ENCODE measurements around the gene VWA3B. TPM values are rescaled to one million over a fixed set of nuclear protein-coding genes. Genes with fewer than 3 reads are reported as not detected.
"Not testable (repeated sequence)": the region's sequence is repeated elsewhere in the genome, so short reads cannot be mapped to it uniquely, and the experiment has no call there.

The VWA3B gene
- total RNA-seq, 1 donor from 2014 or later = 0.40 TPM

DNA sequence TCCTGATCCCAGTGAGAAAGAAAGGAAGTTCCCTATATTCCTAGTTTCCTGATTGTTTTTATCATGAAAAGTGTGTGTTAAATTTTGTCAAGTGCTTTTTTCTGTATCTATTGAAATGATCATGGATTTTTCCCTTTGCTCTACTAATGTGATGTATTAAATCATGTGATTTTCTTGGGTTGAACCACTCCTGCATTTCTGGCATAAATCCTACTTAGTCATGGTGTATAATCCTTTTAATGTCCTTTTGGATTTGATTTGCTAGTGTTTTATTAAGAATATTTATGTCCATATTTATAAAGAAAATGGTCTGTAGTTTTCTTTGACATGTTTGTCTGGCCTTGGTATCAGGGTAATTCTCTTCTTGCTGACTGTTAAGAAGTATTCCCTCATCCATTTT is 171.9 kb downstream of the VWA3B start:
- no peak for ATAC-seq

DNA sequence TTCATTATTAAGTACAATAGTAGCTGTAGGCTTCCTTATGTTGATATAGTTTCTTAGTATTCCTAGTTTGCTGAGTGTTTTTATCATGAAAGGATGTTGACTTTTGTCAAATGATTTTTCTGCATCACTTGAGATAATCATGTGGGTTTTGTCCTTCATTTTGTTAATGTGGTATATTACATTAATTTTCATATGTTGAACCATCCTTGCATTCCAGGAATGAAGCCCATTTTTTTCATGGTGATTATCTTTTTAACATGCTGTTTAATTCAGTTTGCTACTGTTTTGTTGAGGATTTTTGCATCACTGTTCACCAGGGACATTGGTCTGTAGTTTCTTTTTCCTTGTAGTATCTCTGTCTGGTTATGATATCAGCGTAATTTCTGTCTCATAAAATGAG is 176.4 kb downstream of the VWA3B start:
- ATAC-seq = no peak

DNA sequence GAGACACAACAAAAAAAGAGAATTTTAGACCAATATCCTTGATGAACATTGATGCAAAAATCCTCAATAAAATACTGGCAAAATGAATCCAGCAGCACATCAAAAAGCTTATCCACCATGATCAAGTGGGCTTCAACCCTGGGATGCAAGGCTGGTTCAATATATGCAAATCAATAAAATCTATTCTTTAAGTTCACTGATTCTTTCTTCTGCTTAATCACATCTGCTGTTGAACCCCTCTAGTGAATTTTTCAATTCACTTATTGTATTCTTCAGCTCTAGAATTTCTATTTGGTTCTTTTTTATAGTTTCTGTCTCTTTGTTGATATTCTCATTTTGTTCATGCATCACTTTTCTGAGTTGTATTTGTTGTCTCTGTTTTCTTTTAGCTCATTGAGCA is 181.3 kb downstream of the VWA3B start:
- ATAC-seq = not testable (repeated sequence)

DNA sequence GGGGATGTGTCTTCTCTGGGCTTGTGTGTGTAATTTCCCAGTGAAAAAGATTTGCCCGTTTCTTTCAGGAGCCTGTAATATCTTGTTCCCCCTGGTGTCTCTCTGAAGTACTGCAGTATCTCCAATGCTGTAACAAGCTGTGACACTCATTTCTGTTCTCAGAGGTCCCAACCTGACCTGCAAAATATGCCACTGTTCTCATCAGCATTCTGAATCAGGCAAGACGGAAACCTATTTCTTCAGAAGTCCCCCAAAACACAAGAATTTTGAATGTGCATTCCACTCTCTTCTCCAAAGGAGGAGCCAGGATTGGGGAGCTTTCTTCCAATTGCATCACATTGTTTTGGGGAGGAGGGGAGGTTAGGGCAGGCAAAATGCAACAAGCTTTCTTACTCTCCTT is 182.3 kb downstream of the VWA3B start:
- ATAC-seq = peak; percentile 71

DNA sequence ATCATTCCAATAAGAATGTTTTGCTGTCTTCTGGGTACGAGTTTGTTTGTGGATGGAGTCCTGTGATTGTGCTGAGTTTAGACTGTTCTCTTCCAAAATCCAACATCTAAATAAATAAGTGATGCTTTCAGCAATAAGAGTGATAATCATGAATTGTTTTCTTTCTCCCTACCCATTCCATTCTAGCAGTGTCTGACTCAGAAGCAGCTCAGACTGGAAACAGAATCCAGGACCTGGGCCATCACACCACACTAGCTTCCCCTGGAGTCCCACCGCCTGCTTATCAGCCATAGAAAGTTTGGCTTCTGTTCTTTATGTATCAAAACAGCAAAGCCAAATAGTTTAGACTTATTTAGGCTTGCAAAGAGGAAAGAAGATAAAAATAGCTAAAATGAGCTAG is 182.9 kb downstream of the VWA3B start:
- ATAC-seq = no peak

DNA sequence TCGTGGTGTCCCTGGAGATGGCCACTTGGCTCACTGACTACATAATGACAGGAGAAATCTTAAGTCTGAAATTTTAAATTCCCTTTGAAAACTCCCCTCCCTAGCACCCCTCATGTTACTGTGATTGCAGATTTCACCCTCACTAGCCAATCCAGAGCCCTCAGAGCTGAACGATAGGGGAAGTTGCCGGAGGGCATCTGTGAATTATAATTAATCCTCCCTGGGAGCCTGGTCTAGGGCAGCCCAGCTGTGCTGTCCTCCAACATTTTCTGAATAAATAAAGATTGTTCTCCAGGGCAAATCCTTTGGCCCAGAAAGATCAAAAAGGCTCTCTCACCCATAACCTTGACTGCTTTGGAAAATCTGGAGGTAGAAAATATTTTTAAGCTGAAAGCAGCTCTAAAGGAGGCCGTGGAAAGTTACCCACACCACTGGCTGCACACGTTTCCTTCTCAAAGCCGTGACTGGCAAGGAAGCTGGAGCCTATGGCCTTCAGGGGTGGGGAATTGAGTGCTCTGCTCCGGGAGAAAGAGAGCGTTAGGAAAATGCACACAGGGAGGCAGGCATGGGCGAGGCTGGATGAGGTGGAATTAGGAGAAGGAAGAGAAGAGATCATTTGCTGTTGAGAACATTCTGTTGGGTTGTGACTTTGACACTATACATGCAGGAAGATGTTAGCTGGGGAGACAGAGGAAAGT is 190.3 kb downstream of the VWA3B start:
- no peak for ATAC-seq

DNA sequence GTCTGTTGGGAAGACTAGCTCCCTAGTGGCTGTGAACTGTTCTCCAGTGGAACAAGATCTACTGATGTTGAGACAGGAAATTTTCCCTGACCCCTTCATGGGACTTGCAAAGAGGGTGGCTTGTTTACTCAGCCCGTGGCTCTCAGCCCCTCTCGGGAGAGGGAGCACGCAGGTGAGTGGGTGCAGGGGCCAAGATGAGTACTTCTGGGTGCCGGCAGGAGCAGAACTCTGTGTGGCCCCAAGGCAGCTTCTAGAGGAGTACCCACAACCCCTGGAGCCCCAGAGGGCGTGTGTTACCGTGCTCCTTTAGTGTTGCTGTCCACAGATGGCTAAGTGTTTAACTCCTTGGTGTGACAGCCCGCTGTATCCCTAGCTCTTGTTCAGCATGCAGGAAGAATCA is 191.1 kb downstream of the VWA3B start:
- ATAC-seq = no peak

DNA sequence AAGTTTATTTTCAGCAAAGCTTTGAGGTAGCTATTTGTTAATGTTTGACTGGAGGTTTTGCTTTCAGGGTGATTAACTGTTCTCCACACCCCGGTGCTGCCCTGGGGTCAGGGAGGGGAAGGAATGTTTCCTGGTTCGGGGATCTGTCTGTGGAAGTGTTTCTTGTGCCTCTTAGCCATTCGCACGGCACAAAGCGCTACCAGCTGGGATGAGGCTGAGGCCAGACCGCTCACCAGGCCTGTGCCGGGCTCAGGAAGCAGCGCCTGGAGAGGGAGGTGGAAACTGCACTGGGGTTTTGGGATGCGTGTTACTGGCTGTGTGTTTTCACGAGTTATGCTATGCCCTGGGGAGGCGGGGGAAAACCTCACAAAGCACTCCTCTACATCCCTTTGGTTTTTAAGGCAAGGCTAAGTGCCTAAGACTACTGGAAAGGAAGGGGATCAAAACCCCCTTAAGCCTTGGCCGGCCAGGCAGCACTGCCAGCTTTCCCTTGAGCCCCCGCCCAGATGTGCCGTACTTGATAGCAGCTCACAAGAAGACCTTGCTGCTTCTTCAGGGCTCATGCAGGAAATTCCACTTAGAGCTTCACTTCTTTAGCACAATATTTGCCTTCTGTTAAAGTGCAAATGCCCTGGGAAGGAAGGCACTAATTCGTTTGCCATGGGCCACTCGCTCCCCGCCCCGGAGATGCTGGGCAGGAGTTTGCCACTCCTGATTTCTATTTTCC is 193.6 kb downstream of the VWA3B start:
- peak; percentile 89 for ATAC-seq

DNA sequence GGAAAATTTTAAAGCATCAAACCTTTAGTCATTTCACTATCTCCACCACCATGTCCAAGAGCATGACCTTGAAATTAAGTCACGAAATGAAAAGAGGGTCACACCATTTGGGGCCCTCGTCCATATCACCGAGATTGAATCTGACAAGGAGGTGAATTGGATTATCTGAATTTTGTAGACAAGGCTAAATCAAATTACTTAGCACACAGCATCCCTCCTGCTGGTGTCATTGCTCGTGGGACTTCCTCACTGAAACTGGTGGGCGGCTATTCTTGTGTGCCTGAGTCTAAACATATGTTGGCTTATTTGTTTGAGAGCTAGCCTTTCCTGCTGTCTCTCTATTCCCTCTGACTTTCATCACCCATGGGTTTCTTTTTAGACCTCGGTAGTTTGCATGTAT is 194.6 kb downstream of the VWA3B start:
- ATAC-seq = no peak

DNA sequence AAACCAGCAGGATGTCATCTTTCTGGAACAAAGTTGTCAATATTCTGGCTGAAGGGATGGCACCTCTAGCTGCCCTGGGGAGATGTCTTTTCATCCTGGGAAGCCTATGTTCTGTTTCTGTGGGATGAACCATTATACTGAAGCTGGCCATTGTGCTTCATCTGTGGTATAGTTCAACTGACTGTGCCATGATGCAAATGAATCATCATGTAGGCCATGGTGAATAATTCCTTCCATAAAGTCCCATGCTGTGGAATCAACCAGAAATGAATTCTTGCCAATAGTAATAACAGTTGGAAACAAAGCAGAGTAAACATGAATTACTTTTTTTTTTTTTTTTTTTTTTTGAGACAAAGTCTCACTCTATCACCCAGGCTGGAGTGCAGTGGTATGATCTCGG is 195.1 kb downstream of the VWA3B start:
- ATAC-seq = peak; percentile 38

DNA sequence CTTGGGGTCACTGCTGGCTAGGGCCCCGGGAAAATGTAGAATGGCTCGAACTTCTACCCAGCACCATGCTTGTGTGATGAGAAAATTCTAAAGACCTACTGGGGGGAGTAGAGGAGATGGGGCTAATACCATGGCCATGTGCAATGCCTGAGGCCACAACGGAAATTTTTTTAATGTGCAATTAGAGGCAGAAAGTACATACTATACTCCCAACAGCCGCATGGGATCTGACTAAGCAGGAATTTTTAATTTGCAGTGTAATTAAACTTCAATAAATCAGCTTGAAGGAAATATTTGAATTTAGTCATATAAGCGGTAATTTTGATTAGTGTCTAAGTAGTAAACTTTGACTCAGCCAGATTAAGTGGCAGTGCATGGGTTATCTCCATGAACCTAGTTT is 206.1 kb downstream of the VWA3B start:
- ATAC-seq = no peak

DNA sequence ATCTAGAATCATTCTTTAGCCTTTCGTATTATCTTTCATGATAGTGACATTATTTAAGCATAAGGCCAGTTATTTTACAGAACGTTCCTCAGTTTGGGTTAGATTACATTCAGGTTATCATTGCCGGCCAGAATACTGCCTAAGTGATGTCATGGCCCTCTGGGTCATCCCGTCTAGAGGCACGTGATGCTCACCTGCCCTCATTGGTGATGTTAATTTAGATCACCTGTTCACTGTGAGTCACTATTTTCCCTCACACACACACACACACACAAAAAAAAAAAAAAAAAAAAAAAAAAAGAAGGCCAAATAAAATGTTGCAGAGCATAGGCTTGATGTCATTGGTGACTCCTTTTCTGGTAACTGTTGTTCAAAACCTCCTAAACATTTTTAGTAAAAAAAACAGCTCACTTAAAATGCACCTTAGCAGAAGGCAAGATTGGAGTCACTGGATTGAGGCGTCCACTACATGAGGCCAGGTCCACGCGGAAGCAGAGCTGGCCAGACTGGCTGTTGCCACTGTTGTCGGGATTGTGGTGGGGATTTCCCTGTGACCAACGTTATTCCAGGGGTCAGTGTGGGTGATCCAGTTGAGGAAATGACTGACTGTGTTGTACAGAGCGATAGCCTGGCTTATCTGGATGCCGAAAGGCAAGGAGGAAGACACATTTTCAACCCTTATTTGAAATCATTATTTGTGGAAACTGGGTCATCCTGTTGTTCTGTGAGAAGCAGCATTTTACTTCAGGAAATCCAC is 207.1 kb downstream of the VWA3B start:
- no peak for ATAC-seq

DNA sequence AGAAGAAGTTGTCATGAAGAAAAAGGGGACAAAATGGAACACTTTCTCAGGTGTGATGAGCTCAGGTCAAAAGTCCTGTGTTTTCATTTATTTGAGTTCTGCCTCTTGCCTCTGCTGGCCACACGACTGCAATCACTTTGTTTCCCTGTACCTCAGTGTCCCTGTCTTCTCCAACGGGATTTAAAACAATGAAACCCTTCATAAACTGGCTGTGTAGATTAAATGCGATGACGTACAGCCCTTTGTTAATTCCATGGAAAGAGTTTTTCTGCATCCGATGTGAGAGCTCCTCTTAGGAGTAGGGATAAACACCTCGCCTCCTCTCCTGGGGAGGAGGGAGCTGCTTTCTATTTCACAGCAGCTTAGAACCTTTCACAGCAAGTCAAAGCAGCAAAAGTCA is 207.7 kb downstream of the VWA3B start:
- ATAC-seq = no peak

DNA sequence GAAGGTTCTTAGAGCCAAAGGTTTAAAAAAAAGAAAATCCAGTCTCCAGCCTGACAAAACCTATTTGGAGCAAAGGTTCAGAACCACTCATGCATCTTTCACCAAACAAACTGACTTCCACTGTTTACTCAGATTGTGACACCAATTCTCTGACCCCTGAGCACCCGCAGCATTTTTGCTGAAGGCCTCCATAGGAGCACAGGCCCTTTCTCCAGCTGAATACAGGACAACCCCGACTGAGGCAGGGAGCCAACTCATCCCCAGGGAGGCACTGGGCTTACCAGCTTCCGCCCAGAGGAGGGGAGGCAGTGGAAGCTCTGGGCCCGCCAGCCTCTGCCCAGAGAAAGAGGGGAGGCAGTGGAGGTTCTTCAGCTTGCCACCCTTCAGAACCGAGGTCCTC is 208.3 kb downstream of the VWA3B start:
- ATAC-seq = no peak

DNA sequence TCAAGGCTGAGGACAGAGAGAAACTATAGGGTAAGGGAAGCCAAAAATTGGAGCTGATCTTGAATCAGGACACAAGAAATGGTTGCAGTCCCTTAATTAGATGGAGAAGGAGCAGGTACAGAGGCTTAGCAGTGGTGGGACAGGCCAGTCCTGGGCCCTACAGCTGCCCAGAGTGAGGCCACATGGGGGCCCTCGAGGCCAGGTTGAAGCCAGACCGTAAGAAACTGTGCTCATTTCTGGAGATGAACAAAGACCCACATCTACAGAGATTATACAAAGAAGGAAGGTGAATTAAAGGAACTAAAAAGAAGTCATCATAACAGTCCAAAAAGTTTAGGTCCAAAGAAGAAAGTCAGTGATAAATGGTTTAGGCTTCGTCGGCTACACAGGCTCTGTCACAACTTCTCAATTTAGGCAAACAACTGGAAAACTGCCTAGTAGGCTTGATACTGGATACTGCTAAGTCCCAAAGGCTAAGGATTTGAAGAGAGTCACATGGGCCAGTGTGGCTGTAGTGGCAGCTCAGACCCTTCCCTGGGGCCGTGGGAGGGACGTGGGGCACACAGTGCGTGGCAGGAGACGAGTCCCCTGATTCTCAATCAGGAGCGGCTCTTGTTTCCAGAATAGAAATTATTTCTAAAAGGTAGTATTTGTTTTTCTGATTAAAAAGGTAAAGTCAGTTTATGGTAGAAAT is 208.9 kb downstream of the VWA3B start:
- ATAC-seq = no peak

DNA sequence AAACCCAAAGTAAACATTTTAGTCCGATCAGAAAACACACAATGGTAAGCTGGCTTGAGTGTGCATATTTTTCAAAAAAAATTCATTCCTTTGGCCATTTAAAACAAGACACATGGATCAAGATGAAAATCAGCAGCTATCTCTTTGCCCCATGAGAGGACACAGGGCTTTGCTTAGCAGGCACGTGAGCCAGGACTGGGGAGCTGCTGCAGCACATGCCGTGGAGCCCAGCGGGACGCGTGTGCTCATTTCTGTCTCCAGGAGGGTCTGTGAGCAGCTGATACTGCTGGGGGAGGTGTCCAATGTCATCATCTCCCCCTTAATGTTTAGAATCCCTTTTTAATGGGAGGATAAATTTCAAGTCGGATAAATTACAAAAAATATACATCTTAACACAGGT is 209.5 kb downstream of the VWA3B start:
- no peak for ATAC-seq

DNA sequence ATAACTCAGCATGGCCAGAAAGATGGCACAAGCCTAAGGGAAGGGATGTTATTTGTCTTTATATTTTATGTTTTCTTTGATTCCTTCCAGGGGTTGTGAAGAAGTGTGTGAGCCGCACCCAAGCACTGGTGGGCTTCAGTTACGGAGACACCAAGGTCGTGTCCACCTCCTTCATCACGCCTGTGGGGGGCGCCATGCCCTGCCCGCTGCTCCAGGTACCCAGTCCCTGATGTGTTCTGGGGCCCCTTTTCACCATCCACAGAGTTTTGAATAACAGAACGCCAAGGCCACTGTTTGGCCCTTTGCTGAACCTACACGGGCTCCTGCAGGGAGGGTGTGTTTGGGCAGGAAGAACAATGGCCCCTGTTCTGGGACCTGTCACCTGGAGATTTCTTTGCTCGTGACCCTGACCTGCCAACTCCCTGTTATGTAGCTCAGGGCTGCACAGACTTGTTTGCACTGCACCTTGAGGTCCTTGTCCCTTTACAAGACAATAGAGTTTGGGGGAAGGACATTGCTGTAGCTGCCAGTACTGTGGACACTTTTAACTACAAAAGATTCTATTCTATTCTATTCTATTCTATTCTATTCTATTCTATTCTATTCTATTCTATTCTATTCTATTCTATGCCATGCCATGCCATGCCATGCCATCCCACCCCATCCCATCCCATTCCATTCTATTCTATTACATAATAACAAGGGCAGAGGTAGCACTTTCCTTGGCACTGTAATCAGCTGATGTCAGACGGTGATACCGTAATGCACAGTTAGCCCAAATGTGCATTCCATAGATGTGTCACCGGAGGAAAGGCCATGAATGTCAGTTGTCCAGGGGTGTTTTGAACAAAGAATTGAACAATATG is 211.1 kb downstream of the VWA3B start:
- no peak for ATAC-seq

DNA sequence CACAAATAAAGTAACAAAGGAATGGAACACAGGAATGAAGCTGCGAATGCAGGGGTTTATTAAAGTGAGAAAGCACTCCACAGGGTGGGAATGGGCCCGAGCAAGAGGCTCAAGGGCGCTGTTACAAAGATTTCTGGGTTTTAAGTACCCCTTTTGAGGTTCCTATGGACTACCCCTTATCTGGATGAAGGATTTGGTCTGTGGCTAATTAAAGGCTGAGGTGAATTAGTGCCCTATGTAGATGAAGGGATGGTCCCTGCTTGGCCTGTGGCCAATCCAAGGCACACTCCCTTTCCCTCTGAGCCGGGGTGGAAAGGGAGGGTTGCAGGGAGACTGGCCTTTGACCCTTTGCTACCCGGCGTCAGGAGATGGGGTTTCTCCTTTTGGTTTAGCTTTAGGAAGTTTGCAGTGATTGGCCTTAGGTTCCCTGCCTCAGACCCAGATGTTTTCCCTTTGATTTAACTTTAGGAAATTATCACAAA is 211.8 kb downstream of the VWA3B start:
- no peak for ATAC-seq

DNA sequence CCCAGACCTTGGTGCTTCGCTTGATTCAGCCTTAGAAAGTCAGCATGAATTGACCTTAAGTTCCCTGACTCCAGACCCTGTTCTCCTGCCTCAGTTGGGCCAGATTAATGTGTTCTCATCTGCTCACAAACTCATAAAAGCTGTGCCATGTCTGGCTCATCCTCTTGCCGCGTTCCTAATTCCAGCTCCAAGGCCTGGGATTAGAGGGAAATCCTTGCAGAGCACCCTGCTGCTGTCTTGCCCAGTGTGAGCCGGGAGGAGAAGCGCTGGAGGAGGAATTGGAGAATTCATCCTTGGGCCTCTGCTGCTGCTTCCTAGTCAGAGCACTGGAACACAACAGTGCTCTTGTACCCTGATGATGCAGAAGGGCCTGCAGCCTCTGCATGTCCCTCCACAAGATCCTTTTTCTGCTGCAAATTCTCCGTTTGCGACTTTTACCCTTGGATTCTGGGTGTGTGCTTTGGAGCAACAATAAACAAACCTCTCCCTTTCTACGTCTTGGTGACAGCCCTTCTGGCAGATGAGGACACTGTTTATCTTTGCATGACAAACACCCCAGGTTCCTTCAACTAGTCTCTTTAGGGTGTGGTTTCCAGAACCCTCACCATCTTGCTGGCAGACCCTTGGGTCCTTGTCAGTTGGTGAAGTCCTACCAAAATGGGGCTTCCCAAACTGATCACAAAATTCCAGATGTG is 212.4 kb downstream of the VWA3B start:
- no peak for ATAC-seq

DNA sequence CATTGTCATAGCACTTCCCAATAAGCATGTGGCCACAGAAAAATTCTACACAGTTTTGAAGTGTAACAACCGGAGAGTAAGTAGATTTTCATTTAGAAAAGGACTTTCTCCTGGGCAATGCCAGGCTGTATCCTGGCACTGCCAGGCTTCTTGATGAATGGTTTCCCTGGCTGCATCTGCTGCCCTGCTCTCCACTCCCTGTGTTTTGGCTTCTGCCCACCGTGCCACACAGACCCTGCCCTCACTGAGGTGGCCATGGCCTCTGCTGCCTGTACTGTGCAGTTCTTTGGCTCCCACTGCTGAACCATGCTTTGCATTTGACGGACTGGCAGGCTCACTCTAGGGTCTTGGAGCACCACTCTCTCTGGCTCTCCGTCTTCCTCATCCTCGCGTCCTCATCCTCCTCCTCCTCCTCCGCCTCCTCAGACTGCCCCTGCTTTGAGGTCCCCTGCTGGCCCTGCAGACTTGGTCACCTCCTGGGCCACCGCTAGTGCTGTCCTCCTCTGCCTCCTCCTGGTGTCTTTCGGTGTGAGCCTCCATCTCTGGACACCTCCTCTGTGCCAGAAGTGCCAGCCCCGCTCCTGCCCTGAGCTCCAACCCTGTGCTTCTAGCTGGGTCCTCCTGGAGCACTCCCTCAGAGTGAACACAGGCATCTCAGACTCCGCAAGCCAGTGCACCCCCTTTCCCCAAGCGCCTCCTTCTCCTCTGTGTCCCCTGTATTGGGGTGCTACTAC is 213.3 kb downstream of the VWA3B start:
- no peak for ATAC-seq

DNA sequence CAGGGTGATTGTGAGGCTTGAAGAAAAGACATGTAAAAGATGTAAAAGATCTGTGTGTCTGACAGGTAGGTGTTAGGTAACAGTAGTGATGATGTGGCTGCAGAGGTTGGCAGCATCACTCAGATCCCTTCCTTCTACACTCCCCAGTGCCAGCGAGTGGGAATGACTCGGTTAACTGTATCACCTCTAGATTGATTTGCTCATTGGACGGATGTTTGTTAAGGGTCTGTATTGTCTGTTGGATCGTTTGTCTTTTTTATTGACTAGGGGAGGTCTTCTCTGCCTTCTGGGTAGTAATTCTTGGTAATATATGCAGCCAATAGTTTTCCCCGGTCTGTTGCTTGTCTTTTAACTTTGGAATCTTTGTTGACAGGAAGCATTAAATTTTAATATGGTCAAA is 214.5 kb downstream of the VWA3B start:
- no peak for ATAC-seq
